GM12864 (cell line): ENCODE results near the gene PRR7.

Experiments
- DNase-seq: peaks from one replicate; pipeline ENCODE4 v3.0.0-alpha.2; 2011; ENCODE audit warnings: low read depth
- H3K4me3 ChIP-seq: 2 replicates; pipeline ENCODE4 v1.5.1; 2011; ENCODE audit warnings: mild to moderate bottlenecking, low read depth, low read length, control low read depth
- TF ChIP-seq, protein P1 (sequence below): IDR thresholded peaks from 2 replicates; pipeline ENCODE4 v1.5.1; 2011; ENCODE audit warnings: low read depth, mild to moderate bottlenecking, moderate library complexity, low read length, control low read depth, inconsistent platforms; ENCODE audit errors: missing control alignments

PRR7 gene

GRCh38 chr5:177455661-177456590 lies 9.3 kb downstream of the PRR7 start:
- TF ChIP-seq, protein P1, sequence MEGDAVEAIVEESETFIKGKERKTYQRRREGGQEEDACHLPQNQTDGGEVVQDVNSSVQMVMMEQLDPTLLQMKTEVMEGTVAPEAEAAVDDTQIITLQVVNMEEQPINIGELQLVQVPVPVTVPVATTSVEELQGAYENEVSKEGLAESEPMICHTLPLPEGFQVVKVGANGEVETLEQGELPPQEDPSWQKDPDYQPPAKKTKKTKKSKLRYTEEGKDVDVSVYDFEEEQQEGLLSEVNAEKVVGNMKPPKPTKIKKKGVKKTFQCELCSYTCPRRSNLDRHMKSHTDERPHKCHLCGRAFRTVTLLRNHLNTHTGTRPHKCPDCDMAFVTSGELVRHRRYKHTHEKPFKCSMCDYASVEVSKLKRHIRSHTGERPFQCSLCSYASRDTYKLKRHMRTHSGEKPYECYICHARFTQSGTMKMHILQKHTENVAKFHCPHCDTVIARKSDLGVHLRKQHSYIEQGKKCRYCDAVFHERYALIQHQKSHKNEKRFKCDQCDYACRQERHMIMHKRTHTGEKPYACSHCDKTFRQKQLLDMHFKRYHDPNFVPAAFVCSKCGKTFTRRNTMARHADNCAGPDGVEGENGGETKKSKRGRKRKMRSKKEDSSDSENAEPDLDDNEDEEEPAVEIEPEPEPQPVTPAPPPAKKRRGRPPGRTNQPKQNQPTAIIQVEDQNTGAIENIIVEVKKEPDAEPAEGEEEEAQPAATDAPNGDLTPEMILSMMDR, result peak; percentile 94
- DNase-seq, result peak; percentile 67
- H3K4me3 ChIP-seq, result peak overlapping the region; percentile 76

GRCh38 chr5:177456591-177456964 lies 10.0 kb downstream of the PRR7 start:
- DNase-seq, result no peak
- TF ChIP-seq, protein P1, result no peak
- H3K4me3 ChIP-seq, result no peak overlapping the region

DNA sequence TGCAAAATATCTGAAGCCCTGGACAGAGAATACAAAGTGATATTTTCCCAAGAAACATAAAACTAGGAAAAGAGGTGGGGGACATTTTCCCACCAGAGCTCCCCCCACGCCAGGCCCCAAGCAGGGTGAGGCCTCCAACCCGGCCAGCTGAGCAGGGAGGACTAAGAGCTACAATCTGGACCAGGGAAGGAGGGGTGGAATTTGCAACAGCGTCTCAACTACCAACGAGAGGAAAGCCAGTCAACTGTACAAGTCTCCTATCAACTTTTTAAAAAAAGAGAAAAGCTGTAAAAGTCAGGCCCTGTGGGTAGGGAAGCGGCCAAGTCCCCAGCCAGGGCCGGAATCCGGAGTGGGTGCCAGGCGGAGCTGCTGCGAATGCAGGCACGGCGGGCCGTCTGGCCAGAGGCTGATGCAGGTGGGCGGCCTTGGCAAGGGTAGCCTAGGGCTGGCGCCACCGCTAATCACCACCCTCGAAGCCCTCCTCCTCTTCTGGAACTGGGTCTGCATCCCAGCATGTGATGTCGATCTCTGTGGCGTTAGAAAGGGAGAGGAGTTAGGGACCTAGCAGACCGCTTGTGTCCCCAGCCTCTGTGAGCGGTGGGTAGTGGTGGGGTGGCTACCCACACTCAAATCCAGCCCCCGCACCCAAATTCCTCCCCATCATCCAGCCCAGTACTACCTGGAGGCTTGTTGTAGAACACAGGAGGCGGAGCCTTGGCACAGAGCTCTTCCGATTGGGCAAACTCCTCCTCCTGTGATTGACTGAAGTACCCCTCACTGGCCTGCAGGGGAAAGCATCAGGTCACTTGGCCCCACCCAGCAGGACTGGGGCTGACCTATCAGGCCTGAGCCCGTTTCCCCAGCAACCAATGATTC lies 10.6 kb downstream of the PRR7 start:
- TF ChIP-seq, protein P1, result peak; percentile 72
- no peak overlapping the region for H3K4me3 ChIP-seq
- DNase-seq, result peak; percentile 88

DNA sequence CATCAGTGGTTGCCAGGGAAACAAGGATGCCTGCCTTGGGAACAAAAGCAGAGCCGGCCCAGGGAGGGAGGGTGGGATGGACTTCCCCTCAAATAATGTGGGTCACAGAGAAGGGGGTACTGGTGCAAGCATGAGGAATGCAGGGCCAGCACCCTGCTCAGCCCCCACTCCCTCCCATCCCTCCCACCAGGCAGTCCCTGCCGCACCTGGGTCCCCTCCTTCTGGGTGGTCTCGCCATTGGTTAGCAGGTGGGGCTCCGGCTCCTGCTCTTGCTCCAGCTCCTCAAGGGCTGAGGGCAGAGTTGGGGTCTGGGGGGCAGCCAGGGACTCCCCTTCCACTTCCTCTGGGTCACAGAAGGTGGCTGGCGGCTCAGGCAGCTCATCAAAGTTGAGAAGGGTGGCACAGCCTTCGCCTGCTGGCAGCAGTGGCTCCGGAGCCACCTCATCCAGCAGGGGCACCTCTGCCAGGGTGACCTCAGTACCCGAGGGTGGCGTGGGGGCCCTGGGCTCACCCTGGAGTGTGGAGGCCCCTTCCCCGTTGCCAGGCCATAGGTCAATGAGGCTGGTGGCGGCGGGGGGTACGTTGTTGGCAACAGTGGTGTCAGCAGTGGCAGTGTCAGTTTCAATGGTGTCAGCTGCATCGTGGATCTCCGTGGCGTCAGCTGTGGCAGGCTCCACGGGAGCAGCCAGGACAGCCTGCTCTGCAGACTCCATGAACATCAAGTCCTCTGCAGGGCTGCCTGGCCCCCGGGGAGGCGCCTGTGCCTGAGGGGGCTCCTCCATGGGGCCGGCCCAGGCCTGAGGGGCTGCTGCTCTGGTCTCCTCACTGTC lies 11.5 kb downstream of the PRR7 start:
- TF ChIP-seq, protein P1, result no peak
- no peak overlapping the region for H3K4me3 ChIP-seq
- no peak for DNase-seq

DNA sequence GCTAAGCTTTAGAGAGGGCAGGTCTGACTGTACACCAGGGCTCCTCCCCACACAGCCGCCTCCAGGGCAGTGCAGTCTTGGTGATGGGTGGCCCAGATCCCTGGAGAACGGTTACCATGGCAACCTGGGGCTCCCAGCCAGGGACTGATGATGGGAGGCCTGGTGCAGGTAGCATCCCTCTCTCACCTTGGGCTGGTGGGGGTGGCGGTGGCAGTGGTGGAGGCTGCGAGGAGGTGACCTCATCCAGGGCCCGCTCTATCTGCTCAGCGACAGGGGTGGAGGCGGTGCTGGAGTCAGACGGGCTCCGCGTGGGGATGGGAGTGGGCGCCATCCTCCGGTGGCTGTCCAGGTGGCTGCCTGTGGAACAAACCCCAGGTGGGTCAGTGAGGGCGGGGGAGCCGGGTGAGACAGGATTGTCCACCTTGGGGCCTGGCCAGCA lies 12.3 kb downstream of the PRR7 start:
- no peak overlapping the region for H3K4me3 ChIP-seq
- no peak for DNase-seq
- TF ChIP-seq, protein P1, result no peak

- DNase-seq, result no peak
- TF ChIP-seq, protein P1, result no peak
- H3K4me3 ChIP-seq, result no peak overlapping the region
Observed at GRCh38 chr5:177459357-177459756, 12.7 kb downstream of the PRR7 start.
